Neural progenitor cell (in vitro differentiated cells): ENCODE data around the gene C1orf226.

ENCODE experiments used
- EZH2 ChIP-seq: fragments of 200-600 bp; sonication (generic); IDR thresholded peaks from 2 replicates; pipeline ENCODE4 v1.6.1; 2017; ENCODE audit warnings: antibody characterized with exemption, mild to moderate bottlenecking, moderate library complexity
- TF ChIP-seq, protein P1 (sequence below): fragments of 200-600 bp; sonication (generic); IDR thresholded peaks from 2 replicates; pipeline ENCODE4 v1.5.1; 2017; ENCODE audit warnings: antibody characterized with exemption, mild to moderate bottlenecking

DNA sequence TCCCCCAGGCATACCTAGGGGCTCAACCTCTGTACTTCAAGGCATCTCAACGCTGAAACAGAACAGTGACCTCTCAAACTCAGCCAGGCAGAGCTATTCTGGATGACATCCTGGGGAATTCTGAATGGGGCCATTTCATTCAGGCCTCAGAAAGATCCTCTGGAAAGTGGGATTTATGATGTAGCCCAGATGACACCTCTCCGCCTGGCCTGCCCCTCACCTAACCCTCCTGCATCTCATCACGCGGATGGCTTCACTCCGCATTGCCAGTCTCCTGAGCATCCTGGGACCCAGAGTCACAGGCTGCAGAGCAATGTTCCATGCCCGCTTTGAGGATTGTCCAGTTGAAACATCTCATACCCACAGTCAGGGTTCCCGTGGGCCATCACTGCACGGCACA lies 6.1 kb upstream of the C1orf226 start:
- TF ChIP-seq, protein P1, sequence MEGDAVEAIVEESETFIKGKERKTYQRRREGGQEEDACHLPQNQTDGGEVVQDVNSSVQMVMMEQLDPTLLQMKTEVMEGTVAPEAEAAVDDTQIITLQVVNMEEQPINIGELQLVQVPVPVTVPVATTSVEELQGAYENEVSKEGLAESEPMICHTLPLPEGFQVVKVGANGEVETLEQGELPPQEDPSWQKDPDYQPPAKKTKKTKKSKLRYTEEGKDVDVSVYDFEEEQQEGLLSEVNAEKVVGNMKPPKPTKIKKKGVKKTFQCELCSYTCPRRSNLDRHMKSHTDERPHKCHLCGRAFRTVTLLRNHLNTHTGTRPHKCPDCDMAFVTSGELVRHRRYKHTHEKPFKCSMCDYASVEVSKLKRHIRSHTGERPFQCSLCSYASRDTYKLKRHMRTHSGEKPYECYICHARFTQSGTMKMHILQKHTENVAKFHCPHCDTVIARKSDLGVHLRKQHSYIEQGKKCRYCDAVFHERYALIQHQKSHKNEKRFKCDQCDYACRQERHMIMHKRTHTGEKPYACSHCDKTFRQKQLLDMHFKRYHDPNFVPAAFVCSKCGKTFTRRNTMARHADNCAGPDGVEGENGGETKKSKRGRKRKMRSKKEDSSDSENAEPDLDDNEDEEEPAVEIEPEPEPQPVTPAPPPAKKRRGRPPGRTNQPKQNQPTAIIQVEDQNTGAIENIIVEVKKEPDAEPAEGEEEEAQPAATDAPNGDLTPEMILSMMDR = no peak
- no peak for TF ChIP-seq EZH2
